GM19395 (cell line): ENCODE data around the gene TOX4.

ENCODE experiments used
- ATAC-seq: cut with Tn5 transposase; IDR thresholded peaks from one replicate; pipeline ENCODE4 v1.9.1; 2021; ENCODE audit warnings: mild to moderate bottlenecking, moderate library complexity; ENCODE audit not compliant: unreplicated experiment

The TOX4 gene

GRCh38 chr14:21501568-21501967 lies 24.6 kb downstream of the TOX4 start:
- no peak for ATAC-seq

GRCh38 chr14:21503376-21503775 lies 26.4 kb downstream of the TOX4 start:
- ATAC-seq, result no peak

- peak; percentile 83 for ATAC-seq
Observed at GRCh38 chr14:21505012-21505553, 28.1 kb downstream of the TOX4 start.

DNA sequence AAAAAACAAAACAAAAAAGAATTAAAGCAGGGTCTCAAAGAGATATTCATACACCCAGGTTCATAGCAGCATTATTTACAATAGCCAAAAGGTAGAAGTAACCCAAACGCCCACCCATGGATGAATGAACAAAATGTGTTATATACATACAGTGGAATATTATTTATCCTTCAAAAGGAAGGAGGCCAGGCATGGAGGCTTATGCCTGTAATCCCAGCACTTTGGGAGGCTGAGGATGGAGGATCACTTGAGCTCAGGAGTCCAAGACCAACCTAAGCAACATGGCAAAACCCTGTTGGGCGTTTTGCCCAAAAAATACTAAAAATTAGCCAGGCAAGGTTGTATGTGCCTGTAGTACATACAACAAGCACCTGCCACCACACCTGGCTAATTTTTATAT lies 29.6 kb downstream of the TOX4 start:
- ATAC-seq, result no peak

DNA sequence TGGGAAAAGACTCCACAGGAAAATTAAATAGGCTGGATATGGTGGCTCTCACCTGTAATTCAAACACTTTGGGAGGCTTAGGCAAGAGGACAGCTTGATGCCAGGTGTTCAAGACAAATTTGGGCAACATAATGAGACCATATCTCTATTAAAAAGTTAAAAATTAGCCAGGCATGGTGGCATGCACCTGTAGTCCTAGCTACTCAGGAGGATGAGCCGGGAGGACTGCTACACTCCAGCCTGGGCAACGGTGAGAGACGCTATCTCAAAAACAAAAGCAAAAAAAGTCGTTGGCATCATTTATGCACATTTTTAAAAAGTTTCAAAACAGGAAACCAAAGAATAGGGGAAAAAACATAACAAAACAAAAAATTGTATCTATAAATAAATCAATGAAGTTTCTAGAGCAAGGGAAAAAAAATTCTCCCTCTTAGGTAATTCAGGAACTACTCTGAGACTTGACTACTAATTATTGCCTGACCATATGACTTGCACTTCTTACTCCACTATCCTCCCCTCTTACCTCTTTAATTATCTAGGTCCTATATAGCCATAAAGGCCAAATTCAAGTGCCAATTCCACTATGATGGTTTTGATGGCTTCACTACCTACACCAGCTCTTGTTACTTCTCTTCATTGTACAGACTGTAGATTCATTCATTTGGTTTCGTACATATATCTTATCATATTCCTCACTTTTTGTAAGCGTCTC lies 32.6 kb downstream of the TOX4 start:
- no peak for ATAC-seq

DNA sequence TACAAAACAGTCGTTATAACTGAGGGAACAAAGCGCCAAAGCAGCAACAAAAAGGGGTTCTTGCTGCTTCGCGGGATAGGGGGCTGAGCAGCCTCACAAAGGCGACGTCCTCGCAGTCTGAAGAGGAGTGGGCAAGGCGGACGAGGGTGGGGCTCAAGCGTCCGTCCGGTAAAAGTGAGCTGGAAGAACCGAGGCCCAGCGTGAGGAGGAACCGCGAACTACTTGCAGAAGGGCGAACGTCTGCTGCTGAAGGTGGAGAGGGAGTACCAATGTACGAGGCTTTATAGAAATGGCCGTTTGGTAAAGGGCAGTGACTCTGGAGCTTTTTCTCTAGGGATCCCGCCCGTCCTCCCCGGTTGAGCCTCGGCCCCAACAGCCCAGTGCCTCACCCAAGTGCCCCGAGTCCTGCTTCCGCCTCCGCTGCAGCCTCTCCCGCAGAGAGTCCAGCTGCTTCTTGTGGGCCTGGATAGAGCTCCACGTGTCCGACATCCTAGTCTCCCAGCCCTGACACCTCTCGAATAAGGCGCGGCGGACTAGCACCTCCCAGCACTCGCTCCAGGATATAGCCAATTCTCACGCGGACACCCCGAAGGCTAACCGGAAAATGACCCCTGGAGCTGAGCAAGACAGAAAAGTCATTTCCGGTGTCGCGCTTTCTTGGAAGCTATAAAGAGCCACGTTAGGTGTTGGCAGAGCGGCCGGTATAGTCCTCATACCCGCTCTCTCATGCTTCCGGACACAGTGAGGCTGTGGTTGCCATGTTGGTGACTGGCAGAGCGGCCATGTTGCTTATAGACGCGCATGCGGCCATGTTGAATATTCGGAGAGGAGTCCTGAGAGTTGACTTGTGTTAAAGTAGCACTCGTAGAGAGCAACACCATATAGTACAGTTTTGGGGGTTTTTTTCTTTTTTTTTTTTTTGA lies 34.0 kb downstream of the TOX4 start, which contains the start of gene METTL3:
Gene METTL3, minus strand, starts transcription at position 606 of the 923 bp plus-strand sequence. Its CDS starts 117 bp downstream, at position 489.
- peak; percentile 99 for ATAC-seq

DNA sequence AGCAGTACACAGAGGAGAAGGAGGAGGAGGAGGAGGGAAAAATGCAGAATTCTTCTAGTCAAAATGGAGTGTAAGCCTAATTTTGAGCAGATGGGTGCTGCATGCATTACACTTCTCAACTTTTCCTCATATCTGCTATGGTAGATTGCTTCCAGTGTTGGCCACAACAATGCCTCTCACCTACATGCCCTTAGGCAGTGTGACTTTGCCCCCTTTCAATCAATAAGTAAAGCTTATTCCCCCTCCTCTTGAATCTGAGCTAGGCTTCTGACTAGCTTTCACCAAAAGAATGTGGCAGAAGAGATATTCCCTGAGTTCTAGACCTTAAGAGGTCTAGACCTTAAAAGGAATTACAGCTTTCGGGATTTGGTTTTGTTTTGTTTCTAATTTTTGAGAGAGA lies 37.3 kb downstream of the TOX4 start:
- ATAC-seq, result no peak

DNA sequence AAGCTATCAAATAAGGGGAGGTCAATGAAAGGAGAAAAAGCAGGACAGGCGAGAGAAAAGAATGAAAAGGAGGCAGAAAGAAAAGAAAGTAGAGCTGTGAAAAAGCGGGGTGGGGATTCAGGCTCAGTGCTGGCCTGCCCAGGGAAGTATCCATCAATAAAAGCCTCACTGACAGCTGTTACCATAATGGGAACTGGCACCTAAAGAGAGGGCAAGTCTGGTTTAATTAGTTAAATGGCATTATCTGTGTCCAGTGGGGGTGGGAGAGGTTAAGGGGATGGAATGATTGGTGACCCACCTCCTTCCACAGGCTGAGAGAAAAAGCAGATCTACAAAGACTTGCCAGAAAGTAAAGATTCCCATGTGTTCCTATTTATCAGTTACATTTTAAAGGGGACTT lies 41.7 kb downstream of the TOX4 start:
- no peak for ATAC-seq

- ATAC-seq, result no peak
Observed at GRCh38 chr14:21520767-21521166, 43.8 kb downstream of the TOX4 start.

DNA sequence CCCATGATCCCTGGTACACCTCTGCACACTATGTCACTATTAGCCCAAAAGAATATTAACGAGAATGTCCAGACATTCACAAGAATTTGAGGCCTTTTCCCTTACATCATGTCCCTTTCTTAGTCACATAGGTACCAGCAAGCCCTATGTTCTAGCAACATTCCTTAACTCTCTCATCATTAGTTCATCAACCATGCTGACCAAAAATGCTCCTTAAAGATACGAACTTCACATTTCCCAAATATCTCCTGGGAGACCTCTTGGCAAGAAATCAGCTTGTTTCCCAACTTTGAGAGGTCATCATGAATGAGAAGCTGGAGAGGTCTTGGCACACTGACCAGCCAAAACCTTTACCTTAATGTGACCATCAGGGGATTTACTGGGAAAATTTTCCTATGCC lies 44.5 kb downstream of the TOX4 start:
- ATAC-seq, result no peak

DNA sequence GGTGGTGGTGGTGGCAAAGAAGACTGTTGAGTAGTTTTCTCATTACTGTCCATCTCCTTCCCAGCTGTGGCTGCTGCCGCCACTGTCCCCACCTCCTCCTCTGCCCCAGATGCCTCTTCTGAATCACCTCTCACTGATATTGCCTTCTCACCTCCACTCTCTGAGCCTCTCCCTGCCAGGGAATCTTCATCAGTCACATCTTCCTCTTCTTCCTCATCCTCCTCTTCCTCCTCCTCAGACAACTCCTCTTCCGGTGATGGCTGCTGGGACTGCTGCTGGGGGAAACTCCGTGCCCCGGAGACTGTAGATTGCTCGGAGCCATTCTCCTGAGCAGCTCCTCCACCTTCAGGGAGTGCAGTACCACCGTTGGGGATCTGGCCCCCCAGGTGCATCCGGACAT lies 46.2 kb downstream of the TOX4 start:
- no peak for ATAC-seq

DNA sequence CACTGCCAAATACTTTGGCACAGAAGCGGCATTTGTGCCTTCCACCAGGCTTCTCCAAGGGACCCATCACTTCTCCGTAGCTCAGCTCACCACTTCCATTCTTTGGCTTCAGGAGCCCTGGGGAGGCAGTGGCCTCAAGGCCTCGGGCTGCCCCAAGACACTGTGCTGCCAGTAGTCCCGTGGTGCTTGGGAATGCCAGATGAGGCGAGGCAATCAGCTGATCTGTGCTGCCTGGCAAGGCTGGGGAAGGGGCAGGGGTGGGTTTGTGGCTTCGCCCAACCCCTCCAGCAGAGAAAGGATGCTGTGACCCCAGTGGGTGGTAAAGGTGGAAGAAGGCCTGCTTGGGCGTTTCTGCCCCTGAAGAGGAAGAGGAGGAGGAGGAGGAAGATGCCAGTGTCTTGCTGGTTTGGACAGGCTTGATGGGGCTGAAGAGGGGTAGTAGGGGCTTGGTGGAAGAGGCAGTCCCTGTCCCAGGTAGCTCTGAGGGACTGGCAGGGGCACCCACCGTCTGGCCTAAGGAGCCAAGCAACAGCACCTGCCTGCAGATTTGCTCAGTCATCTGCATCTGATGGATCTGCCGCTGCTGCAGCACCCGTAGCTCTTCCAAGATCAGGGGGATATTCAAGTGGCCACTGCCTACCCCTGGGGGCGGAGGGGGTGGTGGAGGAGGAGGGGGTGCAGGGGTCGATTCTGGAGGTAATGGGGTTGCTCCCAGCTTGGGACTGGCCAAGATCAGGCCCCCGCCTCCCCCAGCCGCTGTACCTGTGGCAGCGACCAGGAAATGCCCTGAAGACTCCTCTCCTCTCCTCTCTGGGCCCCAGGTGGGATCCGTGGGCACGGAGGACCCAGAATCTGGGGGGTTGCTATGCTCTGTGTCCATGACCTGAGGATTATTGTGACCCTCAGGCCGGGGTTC lies 47.8 kb downstream of the TOX4 start:
- no peak for ATAC-seq

DNA sequence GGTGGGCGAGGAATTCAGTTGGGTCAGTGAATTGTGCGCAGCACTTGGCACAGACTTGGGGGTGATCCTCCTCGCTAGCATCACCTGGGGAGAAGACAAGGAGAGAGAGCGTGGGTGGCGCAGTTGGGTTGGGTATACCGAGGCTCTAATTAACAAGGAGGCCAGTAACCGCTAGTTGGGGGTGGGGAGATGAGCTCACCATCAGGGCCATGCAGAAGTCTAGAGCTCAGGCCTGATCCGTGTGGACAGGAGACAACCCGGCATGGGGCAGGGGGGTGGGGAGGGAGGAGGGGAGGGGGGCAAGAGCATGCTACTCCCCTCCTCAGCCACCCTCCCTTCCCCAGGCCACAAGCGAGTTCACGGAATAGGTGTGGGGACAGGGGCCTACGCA lies 48.6 kb downstream of the TOX4 start:
- no peak for ATAC-seq

DNA sequence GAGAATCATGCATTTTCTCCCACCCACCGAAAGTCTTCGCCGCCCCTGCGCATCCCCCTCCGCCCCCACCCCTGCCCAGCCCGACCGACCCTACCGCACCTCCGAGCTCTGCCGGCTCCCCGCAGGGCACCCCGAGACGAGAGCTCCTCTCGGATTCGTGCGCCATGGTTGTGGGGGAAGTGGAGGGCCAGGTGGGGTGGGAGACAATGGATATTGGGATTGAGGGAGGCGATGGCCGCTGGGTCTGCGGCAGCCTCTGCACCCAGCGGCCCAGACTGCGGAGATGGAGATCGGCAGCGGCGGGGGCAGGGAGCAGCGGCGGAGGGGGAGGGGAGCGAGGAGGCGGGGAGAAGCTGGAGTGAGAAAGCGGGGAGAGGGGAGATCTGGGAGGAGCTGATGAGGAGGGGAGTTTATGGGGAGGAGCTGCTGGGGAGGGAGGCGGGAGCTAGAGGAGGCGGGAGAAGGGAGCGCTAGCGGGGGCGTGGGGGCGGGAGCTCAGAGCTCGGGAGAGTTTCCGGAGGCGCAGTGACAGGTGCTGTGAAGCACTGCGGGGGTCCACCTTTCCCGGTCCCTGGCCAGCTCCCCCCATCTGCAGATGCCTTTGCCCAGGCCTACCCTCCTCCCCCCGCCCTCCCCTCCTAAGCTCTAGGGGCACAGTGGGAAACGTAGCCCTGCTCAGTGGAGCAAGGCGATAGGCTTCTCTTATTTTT lies 49.1 kb downstream of the TOX4 start, which contains the start of gene SALL2:
Gene SALL2, minus strand, starts transcription at position 385 of the 710 bp plus-strand sequence. Its CDS starts 219 bp downstream, at position 166.
- ATAC-seq, result peak; percentile 42

GRCh38 chr14:21526672-21527317 lies 49.8 kb downstream of the TOX4 start:
- peak; percentile 60 for ATAC-seq

- no peak for ATAC-seq
Observed at GRCh38 chr14:21527318-21527679, 50.3 kb downstream of the TOX4 start.

GRCh38 chr14:21528381-21529348 lies 51.7 kb downstream of the TOX4 start:
- no peak for ATAC-seq

DNA sequence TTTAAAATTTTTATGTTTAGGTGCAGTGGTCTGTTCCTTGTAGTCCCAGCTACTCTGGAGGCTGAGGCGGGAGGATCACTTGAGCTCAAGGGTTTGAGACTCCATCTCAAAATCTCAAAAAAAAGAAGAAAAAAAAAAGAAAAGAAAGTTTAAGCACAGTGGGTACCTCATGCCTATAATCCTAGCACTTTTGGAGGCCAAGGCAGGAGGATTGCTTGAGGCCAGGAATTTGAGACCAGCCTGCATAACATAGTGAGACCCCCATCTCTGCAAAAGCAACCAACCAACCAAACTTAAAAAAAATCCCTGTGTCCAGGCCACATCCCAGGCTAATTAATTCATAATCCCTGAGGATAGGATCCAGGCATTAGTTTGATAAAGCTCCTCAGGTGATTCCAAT lies 52.5 kb downstream of the TOX4 start:
- no peak for ATAC-seq
